Measurements from ENCODE around the gene RAPGEF1. TPM values are rescaled to one million over a fixed set of nuclear protein-coding genes. Genes with fewer than 3 reads are reported as not detected.

The RAPGEF1 gene
- total and polyA plus RNA-seq, 2 of the 13 experiments (the other 11 are each of a cell fraction or from before 2014, with no cell fraction given): 21.2 to 38.9 TPM

- TF ChIP-seq PAXIP1 (CRISPR knock-in tag; conservative IDR thresholded peaks at IDR 0.05) (peak; percentile 38; the same call in 1 of the 2 replicates), SYNCRIP (IDR thresholded peaks at IDR 0.05; ENCODE audit: insufficient read depth, low read depth, low read length) (no peak), MATR3 (CRISPR knock-in tag; IDR thresholded peaks at IDR 0.05) (no peak), ZNF687 (CRISPR knock-in tag; IDR thresholded peaks at IDR 0.05) (peak; percentile 39), ZBTB34 (CRISPR knock-in tag; IDR thresholded peaks at IDR 0.05) (0 out of 2 replicates have a peak, but pooled peaks have one; percentile 23), HNF4A (CRISPR knock-in tag; IDR thresholded peaks at IDR 0.05) (peak; percentile 61), ZNF75D (CRISPR knock-in tag; IDR thresholded peaks at IDR 0.05; ENCODE audit: borderline replicate concordance) (no peak)
Observed at GRCh38 chr9:131616983-131617604, 122.8 kb downstream of the RAPGEF1 start (continued).
